Tibial nerve (tissue), 3 donors: ENCODE measurements around the gene EMC8.

Experiments
- CTCF ChIP-seq, 5 experiments: fragments of 200-600 bp in 3 of 5; fragments of 450-650 bp in 2 of 5; sonication (generic) in 3 of 5; IDR thresholded peaks; one replicate each; pipeline ENCODE4 v1.5.1; 2016 to 2019; ENCODE audit warnings: antibody characterized with exemption in 5 of 5, mild to moderate bottlenecking in 3 of 5, moderate library complexity in 2 of 5
- POLR2A ChIP-seq, 2 donors: fragments of 450-650 bp; IDR thresholded peaks; one replicate each; pipeline ENCODE4 v1.6.1; 2017; ENCODE audit warnings: antibody characterized with exemption in 2 of 2, mild to moderate bottlenecking in 2 of 2, moderate library complexity in 2 of 2

GRCh38 chr16:85808926-85809325 lies 9.6 kb upstream of the EMC8 start:
- TF ChIP-seq POLR2A (IDR thresholded peaks at IDR 0.05) (no peak), CTCF (IDR thresholded peaks at IDR 0.05) (no peak)
